ENCODE data around the gene TRPM3.

DNA sequence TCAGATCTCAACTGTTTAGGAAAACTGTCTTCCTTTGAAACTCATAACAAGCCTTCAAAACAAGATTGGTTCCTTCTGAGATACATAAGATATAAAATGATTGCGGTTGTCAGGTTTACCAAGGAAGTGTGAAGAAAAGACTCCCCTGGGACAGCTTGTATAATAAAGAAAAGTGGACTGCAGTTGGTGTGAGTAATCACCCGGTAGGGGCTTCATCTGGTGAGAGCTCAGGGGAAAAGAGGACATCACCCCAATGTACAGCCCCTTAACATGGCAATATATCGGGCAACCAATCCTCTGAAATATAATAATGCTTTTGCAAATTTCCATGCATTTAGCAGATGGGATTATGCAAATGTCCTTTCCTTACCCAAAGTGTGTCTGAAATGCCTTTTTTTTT lies 490.4 kb downstream of the TRPM3 start:
- TF ChIP-seq, protein P1, sequence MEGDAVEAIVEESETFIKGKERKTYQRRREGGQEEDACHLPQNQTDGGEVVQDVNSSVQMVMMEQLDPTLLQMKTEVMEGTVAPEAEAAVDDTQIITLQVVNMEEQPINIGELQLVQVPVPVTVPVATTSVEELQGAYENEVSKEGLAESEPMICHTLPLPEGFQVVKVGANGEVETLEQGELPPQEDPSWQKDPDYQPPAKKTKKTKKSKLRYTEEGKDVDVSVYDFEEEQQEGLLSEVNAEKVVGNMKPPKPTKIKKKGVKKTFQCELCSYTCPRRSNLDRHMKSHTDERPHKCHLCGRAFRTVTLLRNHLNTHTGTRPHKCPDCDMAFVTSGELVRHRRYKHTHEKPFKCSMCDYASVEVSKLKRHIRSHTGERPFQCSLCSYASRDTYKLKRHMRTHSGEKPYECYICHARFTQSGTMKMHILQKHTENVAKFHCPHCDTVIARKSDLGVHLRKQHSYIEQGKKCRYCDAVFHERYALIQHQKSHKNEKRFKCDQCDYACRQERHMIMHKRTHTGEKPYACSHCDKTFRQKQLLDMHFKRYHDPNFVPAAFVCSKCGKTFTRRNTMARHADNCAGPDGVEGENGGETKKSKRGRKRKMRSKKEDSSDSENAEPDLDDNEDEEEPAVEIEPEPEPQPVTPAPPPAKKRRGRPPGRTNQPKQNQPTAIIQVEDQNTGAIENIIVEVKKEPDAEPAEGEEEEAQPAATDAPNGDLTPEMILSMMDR (IDR thresholded peaks at IDR 0.05) = no peak
- TF ChIP-seq POLR2A (IDR thresholded peaks at IDR 0.05) = no peak

Measured in esophagus squamous epithelium (tissue), 4 donors.